GM23248 (cell line): Measurements from ENCODE around the gene KATNB1. TPM values are rescaled to one million over a fixed set of nuclear protein-coding genes. Genes with fewer than 3 reads are reported as not detected.

Experiments used
- DNase-seq: peaks from one replicate; pipeline ENCODE4 v3.0.0-alpha.2; 2015
- H2AFZ ChIP-seq: fragments of 200-600 bp; sonication (generic); 2 replicates; pipeline ENCODE4 v1.6.1; 2016; ENCODE audit warnings: antibody characterized with exemption
- H3F3A ChIP-seq: fragments of 200-600 bp; sonication (generic); 2 replicates; pipeline ENCODE4 v1.6.1; 2016; ENCODE audit warnings: mild to moderate bottlenecking, antibody characterized with exemption, mixed run types; ENCODE audit not compliant: insufficient read depth
- H3K27ac ChIP-seq: fragments of 200-600 bp; sonication (generic); 2 replicates; pipeline ENCODE4 v1.5.1; 2016; ENCODE audit warnings: mild to moderate bottlenecking
- H3K27me3 ChIP-seq: fragments of 200-600 bp; sonication (generic); replicated peaks from 2 replicates; pipeline ENCODE4 v1.6.1; 2016; ENCODE audit warnings: mild to moderate bottlenecking; ENCODE audit not compliant: insufficient read depth
- H3K36me3 ChIP-seq: fragments of 200-600 bp; sonication (generic); 2 replicates; pipeline ENCODE4 v1.6.1; 2016; ENCODE audit warnings: low read depth, mild to moderate bottlenecking
- H3K4me1 ChIP-seq: fragments of 200-600 bp; sonication (generic); 2 replicates; pipeline ENCODE4 v1.6.1; 2016; ENCODE audit warnings: mild to moderate bottlenecking; ENCODE audit not compliant: insufficient read depth
- H3K4me2 ChIP-seq: fragments of 200-600 bp; sonication (generic); one replicate; pipeline ENCODE4 v1.6.1; 2016; ENCODE audit warnings: mild to moderate bottlenecking; ENCODE audit not compliant: unreplicated experiment
- H3K4me3 ChIP-seq: fragments of 200-600 bp; sonication (generic); 2 replicates; pipeline ENCODE4 v1.5.1; 2016; ENCODE audit warnings: mild to moderate bottlenecking
- H3K79me2 ChIP-seq: fragments of 200-600 bp; sonication (generic); 2 replicates; pipeline ENCODE4 v1.6.1; 2016; ENCODE audit warnings: mild to moderate bottlenecking; ENCODE audit not compliant: insufficient read depth
- H3K9ac ChIP-seq: fragments of 200-600 bp; sonication (generic); 2 replicates; pipeline ENCODE4 v1.6.1; 2016; ENCODE audit warnings: mild to moderate bottlenecking
- H3K9me2 ChIP-seq: fragments of 200-600 bp; sonication (generic); 2 replicates; pipeline ENCODE4 v1.6.1; 2016; ENCODE audit warnings: mixed run types, mild to moderate bottlenecking, moderate library complexity; ENCODE audit not compliant: insufficient read depth
- H3K9me3 ChIP-seq: fragments of 200-600 bp; sonication (generic); one replicate; pipeline ENCODE4 v1.6.1; 2017; ENCODE audit warnings: low read depth
- H4K20me1 ChIP-seq: fragments of 200-600 bp; sonication (generic); 2 replicates; pipeline ENCODE4 v1.6.0; 2016; ENCODE audit not compliant: insufficient read depth
- EZH2 ChIP-seq: fragments of 200-600 bp; sonication (generic); IDR thresholded peaks from 2 replicates; pipeline ENCODE4 v1.6.1; 2018; ENCODE audit warnings: antibody characterized with exemption, mild to moderate bottlenecking; ENCODE audit not compliant: insufficient read depth, poor library complexity, severe bottlenecking
- EZH2phosphoT487 ChIP-seq: fragments of 200-600 bp; sonication (generic); IDR thresholded peaks from 2 replicates; pipeline ENCODE4 v1.6.1; 2018; ENCODE audit warnings: antibody characterized with exemption, moderate library complexity, mild to moderate bottlenecking, low read depth; ENCODE audit not compliant: insufficient read depth
- WGBS, 2 experiments: methylation state at CpG; one replicate each; pipeline ENCODE4 v1.1.6; 2015 to 2017; ENCODE audit warnings: low lambda C conversion rate in 2 of 2, low coverage in 1 of 2; ENCODE audit errors: missing lambda C conversion rate in 2 of 2; 5-methylcytosine and 5-hydroxymethylcytosine counted together
- in situ Hi-C: fragments of 300-500 bp; cut with MboI; formaldehyde crosslinking; loops from 2 replicates; pipeline ENCODE4 v1.15.0; 2020
- polyA plus RNA-seq: library from polyadenylated mRNA; unstranded; fragments of >200 nt; fragmentation: Nextera tagmentation; extraction: Ambion mirVana; gene quantifications from 2 replicates; pipeline ENCODE4 v1.2.1, GENCODE V29; 2016
- total RNA-seq: library from RNA; depleted of rRNA; stranded (reverse); fragments of >200 nt; shearing (Covaris generic); gene quantifications from 2 replicates; pipeline ENCODE4 v1.2.3, GENCODE V29; 2014

KATNB1 gene
- total and polyA plus RNA-seq, 2 experiments from 2014 or later = 19.3 to 20.2 TPM

GRCh38 chr16:57732037-57732436 lies 3.5 kb upstream of the KATNB1 start:
- peaks cover 18% of the 10 kb centered on the region for H3K4me1 ChIP-seq
- no peaks in the 10 kb centered on the region for H3K36me3 ChIP-seq
- in situ Hi-C loops = no loop called here
- 0 out of 2 replicates have a peak, but pooled peaks cover under 1% of the 10 kb centered on the region for H3K79me2 ChIP-seq
- DNase-seq = peak; percentile 84
- no peak overlapping the region for H3K4me2 ChIP-seq
- H3K9me3 ChIP-seq = no peaks in the 10 kb centered on the region
- H3K9ac ChIP-seq = no peak overlapping the region
- peaks cover 29% of the 10 kb centered on the region for H3F3A ChIP-seq
- H3K27me3 ChIP-seq = no peaks in the 10 kb centered on the region
- H3K9me2 ChIP-seq = no peaks in the 10 kb centered on the region
- no peak overlapping the region for H3K4me3 ChIP-seq
- H4K20me1 ChIP-seq = no peaks in the 10 kb centered on the region
- TF ChIP-seq EZH2 = no peak
- no peak for TF ChIP-seq EZH2phosphoT487
- WGBS, 2 experiments = 2 to 4% methylated on average over 2 of the region's 2 CpGs
- H2AFZ ChIP-seq = 0 out of 2 replicates have a peak overlapping the region, but pooled peaks have one; percentile 8
- H3K27ac ChIP-seq = peak overlapping the region; percentile 18

GRCh38 chr16:57732714-57733113 lies 2.9 kb upstream of the KATNB1 start:
- peaks cover 34% of the 10 kb centered on the region for H3F3A ChIP-seq
- peak overlapping the region; percentile 18 for H3K27ac ChIP-seq
- H3K4me1 ChIP-seq = peaks cover 22% of the 10 kb centered on the region
- in situ Hi-C loops = no loop called here
- no peak overlapping the region for H3K9ac ChIP-seq
- H3K36me3 ChIP-seq = no peaks in the 10 kb centered on the region
- H3K4me3 ChIP-seq = no peak overlapping the region
- 0 out of 2 replicates have a peak, but pooled peaks cover 6% of the 10 kb centered on the region for H3K79me2 ChIP-seq
- no peaks in the 10 kb centered on the region for H3K9me2 ChIP-seq
- no peaks in the 10 kb centered on the region for H3K27me3 ChIP-seq
- H3K4me2 ChIP-seq = no peak overlapping the region
- H2AFZ ChIP-seq = no peak overlapping the region
- no peaks in the 10 kb centered on the region for H3K9me3 ChIP-seq
- 77 to 79% methylated on average over 2 of the region's 2 CpGs for WGBS, 2 experiments
- TF ChIP-seq EZH2 (no peak), EZH2phosphoT487 (no peak)
- DNase-seq = no peak
- no peaks in the 10 kb centered on the region for H4K20me1 ChIP-seq

- in situ Hi-C loops = no loop called here
These were observed 1.2 kb upstream of the KATNB1 start for GRCh38 chr16:57734308-57734924.

GRCh38 chr16:57734925-57735754 lies 430 bp upstream of the KATNB1 start:
- H3K27ac ChIP-seq = peak overlapping the region; percentile 90
- H3K4me2 ChIP-seq = peak overlapping the region; percentile 97
- no peaks in the 10 kb centered on the region for H3K27me3 ChIP-seq
- no peaks in the 10 kb centered on the region for H3K36me3 ChIP-seq
- no peaks in the 10 kb centered on the region for H3K9me2 ChIP-seq
- H3K4me3 ChIP-seq = peak overlapping the region; percentile 93
- peaks cover 17% of the 10 kb centered on the region; the same call in 1 of the 2 replicates for H3K79me2 ChIP-seq
- DNase-seq = peak; percentile 100
- TF ChIP-seq EZH2 (no peak), EZH2phosphoT487 (no peak)
- H4K20me1 ChIP-seq = no peaks in the 10 kb centered on the region
- in situ Hi-C loops = no loop called here
- H3K9ac ChIP-seq = peak overlapping the region; percentile 98
- WGBS, 2 experiments = 3% methylated on average over 41 to 45 of the region's 45 CpGs
- H3K9me3 ChIP-seq = no peaks in the 10 kb centered on the region
- H3K4me1 ChIP-seq = peaks cover 22% of the 10 kb centered on the region
- peak overlapping the region; percentile 89 for H2AFZ ChIP-seq
- peaks cover 34% of the 10 kb centered on the region for H3F3A ChIP-seq

More at GRCh38 chr16:57734308-57734924, 1.2 kb upstream of the KATNB1 start:
- peak overlapping the region; percentile 90 for H3K4me2 ChIP-seq
- H3K36me3 ChIP-seq = no peaks in the 10 kb centered on the region
- no peaks in the 10 kb centered on the region for H3K27me3 ChIP-seq
- no peaks in the 10 kb centered on the region for H3K9me3 ChIP-seq
- H3F3A ChIP-seq = peaks cover 34% of the 10 kb centered on the region
- TF ChIP-seq EZH2 (no peak), EZH2phosphoT487 (no peak)
- H3K9me2 ChIP-seq = no peaks in the 10 kb centered on the region
- H4K20me1 ChIP-seq = no peaks in the 10 kb centered on the region
- H3K27ac ChIP-seq = peak overlapping the region; percentile 89
- no peak for DNase-seq
- H3K4me3 ChIP-seq = peak overlapping the region; percentile 93
- peak overlapping the region; percentile 98 for H3K9ac ChIP-seq
- peak overlapping the region; percentile 89 for H2AFZ ChIP-seq
- WGBS, 2 experiments = 42% methylated on average over 20 of the region's 20 CpGs
- peaks cover 17% of the 10 kb centered on the region; the same call in 1 of the 2 replicates for H3K79me2 ChIP-seq
- peaks cover 22% of the 10 kb centered on the region for H3K4me1 ChIP-seq
